RCC 7860 (cell line): Measurements from ENCODE around the gene UTP18.
"Not testable (repeated sequence)": the region's sequence is repeated elsewhere in the genome, so short reads cannot be mapped to it uniquely, and the experiment has no call there.

Experiments used
- DNase-seq: peaks from one replicate; pipeline ENCODE4 v3.0.0-alpha.2; 2015; ENCODE audit warnings: low spot score
- FAIRE-seq: peaks from 2 replicates; lab custom pipeline; 2012; peaks lifted over from hg19 to GRCh38; lab: Jason Lieb, UNC

UTP18 gene

GRCh38 chr17:51260237-51261023 lies at the start of gene UTP18:
UTP18 (plus strand) TSS chr17:51260546; CDS start chr17:51260585, 39 bp downstream.
- DNase-seq (peak; percentile 91), FAIRE-seq (no peak)

- DNase-seq (no peak), FAIRE-seq (no peak)
Observed at GRCh38 chr17:51214920-51215319, 45.4 kb upstream of the UTP18 start.

DNA sequence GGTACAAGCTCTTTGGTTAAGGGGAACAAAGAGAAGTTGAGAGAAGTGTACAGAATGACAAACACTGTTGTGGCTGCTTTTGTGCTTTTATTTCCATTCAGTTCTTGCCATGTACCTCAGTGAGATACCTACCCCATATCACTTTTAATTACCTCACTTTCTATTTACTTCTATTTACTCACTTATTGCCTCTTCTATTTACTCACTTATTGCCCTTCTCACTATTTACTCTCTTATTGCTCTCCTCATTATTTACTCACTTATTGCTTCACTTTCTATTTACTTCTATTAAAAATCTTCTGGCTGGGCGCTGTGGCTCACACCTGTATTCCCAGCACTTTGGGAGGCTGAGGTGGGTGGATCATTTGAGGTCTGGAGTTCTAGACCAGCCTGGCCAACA lies 42.4 kb upstream of the UTP18 start:
- DNase-seq (no peak), FAIRE-seq (no peak)

- DNase-seq (no peak), FAIRE-seq (no peak)
Observed at GRCh38 chr17:51221322-51221721, 39.0 kb upstream of the UTP18 start.

- no peak for DNase-seq
- FAIRE-seq, result no peak
Observed at GRCh38 chr17:51224402-51225262, 35.7 kb upstream of the UTP18 start.

DNA sequence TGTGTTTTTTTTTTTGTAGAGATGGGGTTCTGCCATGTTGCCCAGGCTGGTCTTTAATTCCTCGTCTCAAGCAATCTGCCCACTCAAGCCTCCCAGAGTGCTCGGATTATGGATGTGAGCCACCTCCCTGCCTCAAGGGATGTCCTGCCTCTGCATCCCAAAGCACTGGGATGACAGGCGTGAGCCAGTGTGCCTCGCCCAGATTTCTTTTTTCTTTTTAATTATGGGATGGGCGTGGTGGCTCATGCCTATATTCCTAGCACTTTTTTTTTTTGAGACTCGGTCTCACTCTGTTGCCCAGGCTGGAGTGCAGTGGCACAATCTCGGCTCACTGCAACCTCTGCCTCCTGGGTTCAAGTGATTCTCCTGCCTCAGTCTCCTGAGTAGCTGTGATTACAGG lies 34.8 kb upstream of the UTP18 start:
- not testable (repeated sequence) for DNase-seq, FAIRE-seq

- no peak for DNase-seq
Observed at GRCh38 chr17:51228161-51228560, 32.2 kb upstream of the UTP18 start.

GRCh38 chr17:51229889-51230288 lies 30.5 kb upstream of the UTP18 start:
- FAIRE-seq (no peak), DNase-seq (no peak)

More at GRCh38 chr17:51228161-51228560, 32.2 kb upstream of the UTP18 start:
- FAIRE-seq, result no peak

- FAIRE-seq (no peak), DNase-seq (no peak)
Observed at GRCh38 chr17:51230306-51230705, 30.0 kb upstream of the UTP18 start.

GRCh38 chr17:51231999-51232398 lies 28.3 kb upstream of the UTP18 start:
- FAIRE-seq, result no peak
- DNase-seq, result no peak

GRCh38 chr17:51234162-51234561 lies 26.2 kb upstream of the UTP18 start:
- no peak for DNase-seq

DNA sequence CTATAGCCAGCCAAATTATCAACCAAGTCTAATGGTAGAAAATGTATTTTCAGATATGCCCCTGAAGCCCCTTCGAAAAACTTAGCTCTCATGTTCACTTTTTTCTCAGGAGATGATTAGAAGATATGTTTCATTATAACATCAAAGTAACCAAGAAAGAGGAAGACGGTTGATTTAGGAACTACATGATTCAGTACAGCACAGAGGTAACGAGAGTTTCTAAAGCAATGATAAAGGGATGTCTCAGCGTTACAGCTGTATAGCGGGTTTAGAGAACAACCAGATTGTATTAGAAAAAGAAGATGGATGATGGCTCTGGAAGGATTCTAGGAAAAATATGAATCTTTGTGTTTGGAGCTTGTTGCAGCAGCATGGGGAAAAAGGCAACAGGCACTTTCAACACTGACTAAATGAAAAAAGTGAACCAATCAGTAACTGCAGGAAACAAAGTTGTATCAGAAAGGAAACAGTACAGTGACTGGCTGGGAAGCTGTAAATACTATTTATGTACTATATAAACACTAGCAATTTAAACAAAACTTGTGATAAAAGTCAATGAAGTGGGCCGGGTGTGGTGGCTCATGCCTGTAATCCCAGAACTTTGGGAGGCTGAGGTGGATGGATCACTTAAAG lies 22.0 kb upstream of the UTP18 start:
- no peak for DNase-seq
- FAIRE-seq, result no peak

More at GRCh38 chr17:51234162-51234561, 26.2 kb upstream of the UTP18 start:
- no peak for FAIRE-seq

- FAIRE-seq, result no peak
Observed at GRCh38 chr17:51240275-51240674, 20.1 kb upstream of the UTP18 start.

GRCh38 chr17:51244041-51244440 lies 16.3 kb upstream of the UTP18 start:
- FAIRE-seq, result no peak
- no peak for DNase-seq

More at GRCh38 chr17:51240275-51240674, 20.1 kb upstream of the UTP18 start:
- DNase-seq, result no peak

DNA sequence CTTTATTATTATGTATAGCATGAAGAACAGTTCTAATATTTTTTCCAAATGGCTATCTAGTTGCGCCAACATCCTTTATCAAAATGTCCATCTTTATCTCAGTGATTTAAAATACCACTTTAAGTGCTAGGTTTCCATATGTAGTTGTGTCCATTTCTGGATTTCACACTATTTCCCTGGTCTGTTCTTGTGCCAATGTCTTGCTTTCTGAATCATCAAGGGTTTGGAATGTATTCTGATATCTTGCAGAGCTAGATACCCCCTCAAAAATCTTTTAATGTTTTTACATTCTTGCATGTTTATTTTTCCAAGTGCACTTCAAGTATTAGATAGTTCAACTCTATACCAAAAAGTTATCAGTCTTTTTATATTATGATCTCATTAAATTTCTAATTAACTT lies 14.8 kb upstream of the UTP18 start:
- FAIRE-seq, result no peak

GRCh38 chr17:51250314-51250840 lies 10.0 kb upstream of the UTP18 start:
- DNase-seq (no peak), FAIRE-seq (no peak)

More for the DNA sequence above, 14.8 kb upstream of the UTP18 start:
- no peak for DNase-seq

- FAIRE-seq, result no peak
- DNase-seq, result no peak
Observed at GRCh38 chr17:51251010-51251409, 9.3 kb upstream of the UTP18 start.

GRCh38 chr17:51255673-51256072 lies 4.7 kb upstream of the UTP18 start:
- FAIRE-seq (no peak), DNase-seq (no peak)

DNA sequence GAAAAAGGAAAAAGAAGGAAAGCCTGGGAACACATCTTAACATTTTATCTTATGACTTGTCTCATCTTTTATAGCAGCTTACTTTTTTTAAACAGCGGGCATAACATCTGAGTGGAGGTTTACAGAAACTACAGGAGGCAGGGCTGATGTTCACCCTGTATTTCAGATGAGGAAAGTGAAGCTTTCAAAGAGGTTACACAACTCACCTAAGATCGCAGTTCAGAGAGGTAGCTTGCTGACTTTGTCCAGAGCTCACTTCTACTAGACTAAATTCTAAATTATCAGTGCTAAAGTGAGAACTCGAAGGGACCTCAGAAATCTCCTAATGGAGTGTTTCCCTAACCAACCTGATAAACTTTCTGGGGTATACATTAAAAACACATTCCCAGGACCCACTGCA lies 4.2 kb upstream of the UTP18 start:
- no peak for FAIRE-seq
- no peak for DNase-seq

- DNase-seq (no peak), FAIRE-seq (no peak)
Observed at GRCh38 chr17:51257150-51258081, 2.9 kb upstream of the UTP18 start.
